ENCODE results near the gene R3HDM4. TPM values are rescaled to one million over a fixed set of nuclear protein-coding genes. Genes with fewer than 3 reads are reported as not detected.

R3HDM4 gene
- polyA plus RNA-seq, 4 donors, result 29.5 to 52.7 (median 42.3) TPM

GRCh38 chr19:931860-932647, 19.0 kb upstream of the R3HDM4 start:
- FAIRE-seq, result no peak
- Histone ChIP-seq H3K4me1 (ENCODE audit: control insufficient read depth in 3 of 3, insufficient read depth in 2 of 3, low read depth in 1 of 3, low read length in 2 of 3) (peaks cover 0 to 47% (median 6%) of the 10 kb centered on the region in 3 donors), H3K4me3 (ENCODE audit: low read depth in 1 of 3, low read length in 3 of 3) (peak overlapping the region in 1 of 3 donors; percentile 37), H3K9me3 (ENCODE audit: control insufficient read depth in 2 of 2, insufficient read depth in 1 of 2, low read depth in 1 of 2, low read length in 1 of 2) (peaks cover 0 to 1% of the 10 kb centered on the region in 2 donors), H3K27ac (ENCODE audit: low read depth in 1 of 3, low read length in 2 of 3) (peak overlapping the region in 2 of 3 donors; percentile 5 to 55), H3K36me3 (ENCODE audit: control insufficient read depth in 3 of 3, insufficient read depth in 2 of 3, low read depth in 1 of 3, low read length in 3 of 3) (peaks cover 0 to 96% (median 0%) of the 10 kb centered on the region in 3 donors), H3K27me3 (ENCODE audit: control insufficient read depth in 3 of 3, insufficient read depth in 3 of 3, low read length in 3 of 3) (no peaks in the 10 kb centered on the region)
- DNase-seq, result no peak
- WGBS, 3 donors, result 86 to 92% (median 90%) methylated on average over 24 to 32 of the region's 32 CpGs

GRCh38 chr19:929891-930258, 16.9 kb upstream of the R3HDM4 start:
- FAIRE-seq (no peak), DNase-seq (no peak)
- Histone ChIP-seq H3K9me3 (ENCODE audit: control insufficient read depth in 2 of 2, insufficient read depth in 1 of 2, low read depth in 1 of 2, low read length in 1 of 2) (no peaks in the 10 kb centered on the region), H3K4me1 (ENCODE audit: control insufficient read depth in 3 of 3, insufficient read depth in 2 of 3, low read depth in 1 of 3, low read length in 2 of 3) (peaks cover 0 to 43% (median 6%) of the 10 kb centered on the region in 3 donors), H3K27me3 (ENCODE audit: control insufficient read depth in 3 of 3, insufficient read depth in 3 of 3, low read length in 3 of 3) (no peaks in the 10 kb centered on the region), H3K4me3 (ENCODE audit: low read depth in 1 of 3, low read length in 3 of 3) (peak overlapping the region in 1 of 3 donors; percentile 7), H3K36me3 (ENCODE audit: control insufficient read depth in 3 of 3, insufficient read depth in 2 of 3, low read depth in 1 of 3, low read length in 3 of 3) (peaks cover 0 to 75% (median 0%) of the 10 kb centered on the region in 3 donors), H3K27ac (ENCODE audit: low read depth in 1 of 3, low read length in 2 of 3) (peak overlapping the region in 1 of 3 donors; percentile 69)
- 94 to 98% (median 96%) methylated on average over 6 of the region's 6 CpGs for WGBS, 3 donors

GRCh38 chr19:929203-929890, 16.3 kb upstream of the R3HDM4 start:
- H3K4me3 ChIP-seq (ENCODE audit: low read depth in 1 of 3, low read length in 3 of 3), result peak overlapping the region in 1 of 3 donors; percentile 30

GRCh38 chr19:928471-929202, 15.6 kb upstream of the R3HDM4 start:
- Histone ChIP-seq H3K36me3 (ENCODE audit: control insufficient read depth in 3 of 3, insufficient read depth in 2 of 3, low read depth in 1 of 3, low read length in 3 of 3) (peaks cover 0 to 67% (median 0%) of the 10 kb centered on the region in 3 donors), H3K4me1 (ENCODE audit: control insufficient read depth in 3 of 3, insufficient read depth in 2 of 3, low read depth in 1 of 3, low read length in 2 of 3) (peaks cover 0 to 43% (median 6%) of the 10 kb centered on the region in 3 donors), H3K27ac (ENCODE audit: low read depth in 1 of 3, low read length in 2 of 3) (peak overlapping the region in 1 of 3 donors; percentile 99), H3K27me3 (ENCODE audit: control insufficient read depth in 3 of 3, insufficient read depth in 3 of 3, low read length in 3 of 3) (no peaks in the 10 kb centered on the region), H3K4me3 (ENCODE audit: low read depth in 1 of 3, low read length in 3 of 3) (peak overlapping the region in 1 of 3 donors; percentile 99), H3K9me3 (ENCODE audit: control insufficient read depth in 2 of 2, insufficient read depth in 1 of 2, low read depth in 1 of 2, low read length in 1 of 2) (no peaks in the 10 kb centered on the region)
- no peak for FAIRE-seq
- WGBS, 3 donors, result 78 to 84% (median 82%) methylated on average over 18 of the region's 18 CpGs
- DNase-seq, result peak in 1 of 2 donors; percentile 94

More at GRCh38 chr19:929203-929890, 16.3 kb upstream of the R3HDM4 start:
- FAIRE-seq (no peak), DNase-seq (no peak)
- H3K27me3 ChIP-seq (ENCODE audit: control insufficient read depth in 3 of 3, insufficient read depth in 3 of 3, low read length in 3 of 3), result no peaks in the 10 kb centered on the region
- no peaks in the 10 kb centered on the region for H3K9me3 ChIP-seq (ENCODE audit: control insufficient read depth in 2 of 2, insufficient read depth in 1 of 2, low read depth in 1 of 2, low read length in 1 of 2)
- peak overlapping the region in 1 of 3 donors; percentile 99 for H3K27ac ChIP-seq (ENCODE audit: low read depth in 1 of 3, low read length in 2 of 3)
- H3K4me1 ChIP-seq (ENCODE audit: control insufficient read depth in 3 of 3, insufficient read depth in 2 of 3, low read depth in 1 of 3, low read length in 2 of 3), result peaks cover 0 to 43% (median 6%) of the 10 kb centered on the region in 3 donors
- H3K36me3 ChIP-seq (ENCODE audit: control insufficient read depth in 3 of 3, insufficient read depth in 2 of 3, low read depth in 1 of 3, low read length in 3 of 3), result peaks cover 0 to 69% (median 0%) of the 10 kb centered on the region in 3 donors
- 91 to 95% (median 94%) methylated on average over 25 to 51 of the region's 51 CpGs for WGBS, 3 donors

GRCh38 chr19:927780-928401, 14.9 kb upstream of the R3HDM4 start:
- 70 to 83% (median 73%) methylated on average over 12 of the region's 12 CpGs for WGBS, 3 donors
- Histone ChIP-seq H3K4me1 (ENCODE audit: control insufficient read depth in 3 of 3, insufficient read depth in 2 of 3, low read depth in 1 of 3, low read length in 2 of 3) (peaks cover 0 to 38% (median 3%) of the 10 kb centered on the region in 3 donors), H3K27ac (ENCODE audit: low read depth in 1 of 3, low read length in 2 of 3) (peak overlapping the region in 1 of 3 donors; percentile 99), H3K36me3 (ENCODE audit: control insufficient read depth in 3 of 3, insufficient read depth in 2 of 3, low read depth in 1 of 3, low read length in 3 of 3) (peaks cover 0 to 66% (median 0%) of the 10 kb centered on the region in 3 donors), H3K9me3 (ENCODE audit: control insufficient read depth in 2 of 2, insufficient read depth in 1 of 2, low read depth in 1 of 2, low read length in 1 of 2) (no peaks in the 10 kb centered on the region), H3K27me3 (ENCODE audit: control insufficient read depth in 3 of 3, insufficient read depth in 3 of 3, low read length in 3 of 3) (no peaks in the 10 kb centered on the region), H3K4me3 (ENCODE audit: low read depth in 1 of 3, low read length in 3 of 3) (peak overlapping the region in 1 of 3 donors; percentile 99)
- peak in 1 of 2 donors; percentile 90 for DNase-seq
- no peak for FAIRE-seq

- FAIRE-seq (no peak), DNase-seq (peak in 1 of 2 donors; percentile 81)
- WGBS, 3 donors, result 8 to 25% (median 13%) methylated on average over 10 to 15 of the region's 15 CpGs
- peak overlapping the region in 2 of 3 donors; percentile 42 to 99 for H3K27ac ChIP-seq (ENCODE audit: low read depth in 1 of 3, low read length in 2 of 3)
- H3K4me3 ChIP-seq (ENCODE audit: low read depth in 1 of 3, low read length in 3 of 3), result peak overlapping the region; percentile 77 to 99 (median 88)
- H3K36me3 ChIP-seq (ENCODE audit: control insufficient read depth in 3 of 3, insufficient read depth in 2 of 3, low read depth in 1 of 3, low read length in 3 of 3), result peaks cover 0 to 60% (median 0%) of the 10 kb centered on the region in 3 donors
- peaks cover 0 to 32% (median 0%) of the 10 kb centered on the region in 3 donors for H3K4me1 ChIP-seq (ENCODE audit: control insufficient read depth in 3 of 3, insufficient read depth in 2 of 3, low read depth in 1 of 3, low read length in 2 of 3)
- H3K9me3 ChIP-seq (ENCODE audit: control insufficient read depth in 2 of 2, insufficient read depth in 1 of 2, low read depth in 1 of 2, low read length in 1 of 2), result no peaks in the 10 kb centered on the region
- no peaks in the 10 kb centered on the region for H3K27me3 ChIP-seq (ENCODE audit: control insufficient read depth in 3 of 3, insufficient read depth in 3 of 3, low read length in 3 of 3)
Measured at GRCh38 chr19:927351-927779, 14.3 kb upstream of the R3HDM4 start.

GRCh38 chr19:926589-927350, 13.8 kb upstream of the R3HDM4 start:
- FAIRE-seq (no peak), DNase-seq (peak; percentile 27 to 88)
- 1% methylated on average over 47 to 52 of the region's 52 CpGs for WGBS, 3 donors
- Histone ChIP-seq H3K4me3 (ENCODE audit: low read depth in 1 of 3, low read length in 3 of 3) (peak overlapping the region; percentile 77 to 99 (median 88)), H3K4me1 (ENCODE audit: control insufficient read depth in 3 of 3, insufficient read depth in 2 of 3, low read depth in 1 of 3, low read length in 2 of 3) (peaks cover 0 to 30% (median 0%) of the 10 kb centered on the region in 3 donors), H3K9me3 (ENCODE audit: control insufficient read depth in 2 of 2, insufficient read depth in 1 of 2, low read depth in 1 of 2, low read length in 1 of 2) (no peaks in the 10 kb centered on the region), H3K27ac (ENCODE audit: low read depth in 1 of 3, low read length in 2 of 3) (peak overlapping the region; percentile 60 to 99 (median 85)), H3K36me3 (ENCODE audit: control insufficient read depth in 3 of 3, insufficient read depth in 2 of 3, low read depth in 1 of 3, low read length in 3 of 3) (peaks cover 0 to 54% (median 0%) of the 10 kb centered on the region in 3 donors), H3K27me3 (ENCODE audit: control insufficient read depth in 3 of 3, insufficient read depth in 3 of 3, low read length in 3 of 3) (no peaks in the 10 kb centered on the region)
